Astrocyte (in vitro differentiated cells and primary cell): ENCODE measurements around the gene PLCH1.

Experiments
- CTCF ChIP-seq: IDR thresholded peaks from 2 replicates; pipeline ENCODE4 v1.5.1; 2011; ENCODE audit warnings: low read depth, mild to moderate bottlenecking, inconsistent platforms, low read length, moderate library complexity; ENCODE audit not compliant: insufficient read depth
- EZH2 ChIP-seq: IDR thresholded peaks from 2 replicates; pipeline ENCODE4 v1.6.1; 2012; ENCODE audit warnings: mild to moderate bottlenecking, low read length, inconsistent platforms; ENCODE audit not compliant: insufficient read depth

GRCh38 chr3:155385896-155386625, 358.8 kb downstream of the PLCH1 start:
- TF ChIP-seq CTCF (no peak), EZH2 (no peak)
